ENCODE data around the gene ACE.

DNA sequence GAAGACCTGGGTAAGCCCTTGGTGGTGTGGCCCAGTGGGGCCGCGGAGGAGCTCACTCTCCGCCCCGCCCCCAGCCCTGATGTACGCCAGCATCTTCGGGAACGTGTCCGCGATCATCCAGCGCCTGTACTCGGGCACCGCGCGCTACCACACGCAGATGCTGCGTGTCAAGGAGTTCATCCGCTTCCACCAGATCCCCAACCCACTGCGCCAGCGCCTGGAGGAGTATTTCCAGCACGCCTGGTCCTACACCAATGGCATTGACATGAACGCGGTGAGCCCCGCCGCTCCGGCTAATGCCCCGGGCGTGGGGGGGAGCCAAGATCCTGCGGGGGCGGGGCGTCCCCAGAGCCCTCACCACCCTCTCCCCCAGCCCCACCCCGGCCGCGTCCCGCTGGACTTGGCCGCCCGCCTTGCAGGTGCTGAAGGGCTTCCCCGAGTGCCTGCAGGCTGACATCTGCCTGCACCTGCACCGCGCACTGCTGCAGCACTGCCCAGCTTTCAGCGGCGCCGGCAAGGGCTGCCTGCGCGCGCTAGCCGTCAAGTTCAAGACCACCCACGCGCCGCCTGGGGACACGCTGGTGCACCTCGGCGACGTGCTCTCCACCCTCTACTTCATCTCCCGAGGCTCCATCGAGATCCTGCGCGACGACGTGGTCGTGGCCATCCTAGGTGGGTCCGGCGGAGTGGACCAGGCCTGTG is 61.3 kb downstream of the ACE start:
- TF ChIP-seq, protein P1, sequence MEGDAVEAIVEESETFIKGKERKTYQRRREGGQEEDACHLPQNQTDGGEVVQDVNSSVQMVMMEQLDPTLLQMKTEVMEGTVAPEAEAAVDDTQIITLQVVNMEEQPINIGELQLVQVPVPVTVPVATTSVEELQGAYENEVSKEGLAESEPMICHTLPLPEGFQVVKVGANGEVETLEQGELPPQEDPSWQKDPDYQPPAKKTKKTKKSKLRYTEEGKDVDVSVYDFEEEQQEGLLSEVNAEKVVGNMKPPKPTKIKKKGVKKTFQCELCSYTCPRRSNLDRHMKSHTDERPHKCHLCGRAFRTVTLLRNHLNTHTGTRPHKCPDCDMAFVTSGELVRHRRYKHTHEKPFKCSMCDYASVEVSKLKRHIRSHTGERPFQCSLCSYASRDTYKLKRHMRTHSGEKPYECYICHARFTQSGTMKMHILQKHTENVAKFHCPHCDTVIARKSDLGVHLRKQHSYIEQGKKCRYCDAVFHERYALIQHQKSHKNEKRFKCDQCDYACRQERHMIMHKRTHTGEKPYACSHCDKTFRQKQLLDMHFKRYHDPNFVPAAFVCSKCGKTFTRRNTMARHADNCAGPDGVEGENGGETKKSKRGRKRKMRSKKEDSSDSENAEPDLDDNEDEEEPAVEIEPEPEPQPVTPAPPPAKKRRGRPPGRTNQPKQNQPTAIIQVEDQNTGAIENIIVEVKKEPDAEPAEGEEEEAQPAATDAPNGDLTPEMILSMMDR (IDR thresholded peaks at IDR 0.05) = no peak
- TF ChIP-seq EZH2phosphoT487 (IDR thresholded peaks at IDR 0.05) (peak; percentile 31), EZH2 (IDR thresholded peaks at IDR 0.05) (no peak)

Data from neural progenitor cell (in vitro differentiated cells).